ENCODE data around the gene NEUROG2.
"Not testable (repeated sequence)": the region's sequence is repeated elsewhere in the genome, so short reads cannot be mapped to it uniquely, and the experiment has no call there.

Gene NEUROG2

DNA sequence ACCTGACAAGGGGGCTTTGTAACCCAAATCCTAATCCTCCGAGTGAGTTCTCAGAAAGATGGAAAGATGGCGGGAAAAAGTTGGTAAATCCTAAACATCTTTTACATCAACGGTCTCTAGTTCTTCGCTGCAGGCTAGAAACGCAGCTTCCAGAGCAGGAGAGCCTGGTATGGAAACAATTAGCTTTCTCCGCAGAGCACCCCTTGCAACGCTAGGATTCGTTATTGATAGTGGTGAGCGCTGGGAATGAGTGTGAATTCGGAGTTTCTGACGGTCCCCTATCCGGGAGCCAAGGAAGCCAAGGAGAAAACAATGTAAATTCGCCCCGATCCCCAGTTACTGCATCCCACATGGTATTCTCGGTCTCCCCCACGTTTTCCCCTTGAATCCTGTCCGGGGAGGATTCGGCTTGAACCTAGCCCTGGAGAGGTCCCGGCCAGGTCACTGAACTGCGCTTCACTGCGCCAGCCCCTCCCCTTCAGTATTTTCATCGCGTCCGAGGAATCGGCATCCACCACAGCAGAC is 4.7 kb upstream of the NEUROG2 start:
- no peak for DNase-seq

- DNase-seq = no peak
Measured at GRCh38 chr4:112519689-112520597, 4.0 kb upstream of the NEUROG2 start.

- no peak for DNase-seq
Measured at GRCh38 chr4:112518675-112519074, 2.7 kb upstream of the NEUROG2 start.

DNA sequence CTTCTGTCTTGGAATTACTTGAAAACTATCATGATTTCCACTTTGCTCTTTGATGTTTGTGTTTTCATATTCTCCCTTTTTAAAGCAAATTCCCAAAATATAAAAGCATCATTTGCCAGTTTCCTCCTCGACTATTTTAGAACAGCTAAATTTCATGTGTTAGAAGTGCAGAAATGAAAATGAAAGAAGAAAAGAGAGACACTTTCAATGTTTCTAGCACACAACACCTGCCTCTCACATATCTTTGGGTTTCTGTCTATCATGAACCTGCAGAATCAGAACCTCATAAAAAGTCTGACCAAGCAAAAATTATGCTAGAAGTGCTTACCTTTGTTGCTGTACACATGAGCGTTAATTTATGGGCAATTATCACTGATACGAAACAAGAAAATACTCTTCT is 1.9 kb upstream of the NEUROG2 start:
- no peak for DNase-seq

DNA sequence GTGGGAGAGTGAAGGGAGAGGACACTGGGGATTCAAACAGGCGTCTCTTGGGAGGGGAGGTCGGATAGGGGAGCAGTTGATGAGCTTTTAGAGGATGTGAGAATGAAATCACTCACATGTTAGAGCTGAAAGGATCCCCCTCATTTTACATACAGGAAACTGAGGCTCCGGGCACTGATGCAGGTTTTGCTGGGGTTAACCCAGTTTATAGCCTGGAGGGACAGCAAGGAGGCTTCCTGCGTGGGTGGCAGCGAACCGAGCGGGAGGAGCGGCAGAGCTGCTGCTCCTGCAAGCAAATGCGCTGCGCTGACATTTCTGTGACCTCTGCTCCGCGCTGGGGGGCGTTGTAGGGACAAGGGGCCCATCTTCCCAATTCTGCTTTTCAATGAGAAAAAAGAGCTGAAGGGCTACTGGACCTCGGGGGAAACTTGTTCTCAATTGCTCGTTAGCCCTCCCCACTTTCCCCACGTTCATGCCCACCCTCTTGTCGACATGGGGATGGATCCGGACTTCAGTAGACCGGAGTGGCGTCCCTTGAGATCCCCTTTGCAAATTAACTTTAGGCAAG is 1.2 kb upstream of the NEUROG2 start:
- DNase-seq = no peak

DNA sequence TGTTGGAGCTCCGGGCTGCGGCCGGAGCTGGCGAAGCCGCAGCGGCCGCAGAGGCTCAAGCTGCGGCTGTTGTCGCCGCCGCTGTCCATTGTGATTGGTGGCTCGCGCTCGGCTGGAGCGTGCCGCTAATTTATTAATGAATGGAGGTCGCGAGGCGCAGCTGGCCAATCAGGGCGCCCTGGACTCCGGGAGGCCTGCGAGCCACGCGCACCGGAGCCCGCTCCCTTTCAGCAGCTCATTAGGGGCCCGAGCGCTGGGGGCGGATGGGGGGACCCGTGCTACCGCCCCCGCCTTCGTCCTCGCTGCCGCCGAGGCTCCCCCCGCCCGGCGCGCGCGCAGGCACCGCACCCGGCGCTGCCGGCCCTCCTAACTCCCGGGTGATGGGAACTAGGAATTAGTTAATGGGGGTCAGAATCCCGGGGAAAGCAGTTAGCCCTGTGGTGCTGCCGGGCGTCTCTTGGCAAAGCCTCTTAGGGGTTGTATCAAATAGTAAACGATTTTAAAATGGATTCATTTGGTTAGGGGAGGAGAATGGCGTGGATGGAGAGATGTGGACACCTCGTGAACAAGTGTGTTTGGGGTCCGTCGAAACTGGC is 589 bp upstream of the NEUROG2 start:
- DNase-seq = no peak

- DNase-seq = peak in 1 of 2 experiments; percentile 32
Measured at GRCh38 chr4:112515198-112516065, 548 bp downstream of the NEUROG2 start.

GRCh38 chr4:112514647-112515197 is 1.3 kb downstream of the NEUROG2 start:
- peak in 1 of 2 experiments; percentile 15 for DNase-seq

GRCh38 chr4:112513971-112514646 is 1.9 kb downstream of the NEUROG2 start:
- no peak for DNase-seq

GRCh38 chr4:112511803-112512118 is 4.2 kb downstream of the NEUROG2 start:
- no peak for DNase-seq

DNA sequence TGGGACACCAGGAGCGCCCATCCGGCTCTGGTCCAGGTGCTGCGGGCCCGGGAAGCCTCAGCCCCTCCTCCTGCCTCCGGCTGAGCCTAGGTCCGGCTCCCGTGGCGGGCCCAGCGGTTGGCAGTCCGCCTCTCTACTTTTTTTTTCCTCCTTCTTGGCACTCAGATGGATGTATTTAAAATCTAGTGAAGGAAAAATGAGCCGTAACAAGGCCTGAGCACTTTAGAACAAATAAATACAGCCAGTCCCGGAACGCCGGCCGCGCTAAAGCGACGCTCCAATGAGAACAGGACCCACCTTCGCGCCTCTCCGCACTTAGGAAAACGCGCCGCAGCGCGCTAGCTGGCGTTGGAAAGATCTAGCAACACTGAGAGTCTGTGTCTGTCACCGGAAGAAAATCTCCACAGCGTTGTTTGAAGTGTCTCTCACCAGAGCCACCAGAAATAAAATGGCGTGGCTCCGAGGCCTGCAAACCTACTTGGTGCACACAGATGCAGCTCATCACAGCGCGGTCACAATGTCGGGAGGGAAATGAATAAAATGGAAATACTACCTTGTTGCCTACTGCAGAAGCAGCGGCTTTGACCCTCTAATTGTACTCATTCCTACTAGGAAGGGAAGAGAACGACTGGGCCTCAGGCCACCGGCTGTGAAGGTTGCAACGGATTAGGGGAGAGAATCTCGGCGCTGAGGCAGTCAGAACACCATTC is 4.7 kb downstream of the NEUROG2 start:
- DNase-seq = no peak

DNA sequence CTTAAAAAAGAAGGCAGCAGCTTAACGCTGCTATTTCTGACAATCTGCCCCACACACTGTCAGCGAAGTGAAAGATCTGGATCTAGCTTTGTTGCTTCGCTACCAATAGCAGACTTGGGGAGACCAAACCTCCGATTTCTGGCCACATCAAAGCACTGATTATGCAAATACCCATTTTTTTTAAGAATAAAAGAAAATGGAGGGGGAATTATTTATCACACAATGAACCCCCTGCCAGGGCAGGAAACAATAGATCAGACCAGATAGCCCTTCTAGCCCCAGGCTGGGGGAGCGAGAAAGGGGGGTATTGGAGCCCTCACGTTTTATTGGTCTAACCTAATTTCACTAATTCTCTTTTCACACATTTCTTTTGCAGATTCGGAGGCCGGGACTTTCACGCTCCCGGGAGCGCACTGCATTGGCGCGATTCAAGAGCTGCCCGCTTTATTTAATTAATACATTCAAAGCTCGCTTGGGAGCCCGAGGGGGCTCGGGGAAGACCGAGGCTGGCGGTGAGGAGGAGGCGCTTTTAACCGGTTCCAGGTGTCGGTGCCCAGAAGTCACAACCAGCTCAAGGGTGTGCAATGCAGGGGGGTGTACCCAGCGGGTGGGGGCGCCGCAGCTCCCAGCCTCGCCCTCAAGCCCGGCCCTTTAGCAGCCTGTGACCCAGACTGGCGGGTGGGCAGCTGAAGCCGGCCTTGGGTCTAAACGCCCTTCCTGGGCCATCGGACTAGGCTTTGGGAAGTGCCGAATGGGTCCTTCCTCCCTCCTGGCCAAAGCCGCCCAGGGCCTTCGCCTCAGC is 5.5 kb downstream of the NEUROG2 start:
- DNase-seq = no peak

DNA sequence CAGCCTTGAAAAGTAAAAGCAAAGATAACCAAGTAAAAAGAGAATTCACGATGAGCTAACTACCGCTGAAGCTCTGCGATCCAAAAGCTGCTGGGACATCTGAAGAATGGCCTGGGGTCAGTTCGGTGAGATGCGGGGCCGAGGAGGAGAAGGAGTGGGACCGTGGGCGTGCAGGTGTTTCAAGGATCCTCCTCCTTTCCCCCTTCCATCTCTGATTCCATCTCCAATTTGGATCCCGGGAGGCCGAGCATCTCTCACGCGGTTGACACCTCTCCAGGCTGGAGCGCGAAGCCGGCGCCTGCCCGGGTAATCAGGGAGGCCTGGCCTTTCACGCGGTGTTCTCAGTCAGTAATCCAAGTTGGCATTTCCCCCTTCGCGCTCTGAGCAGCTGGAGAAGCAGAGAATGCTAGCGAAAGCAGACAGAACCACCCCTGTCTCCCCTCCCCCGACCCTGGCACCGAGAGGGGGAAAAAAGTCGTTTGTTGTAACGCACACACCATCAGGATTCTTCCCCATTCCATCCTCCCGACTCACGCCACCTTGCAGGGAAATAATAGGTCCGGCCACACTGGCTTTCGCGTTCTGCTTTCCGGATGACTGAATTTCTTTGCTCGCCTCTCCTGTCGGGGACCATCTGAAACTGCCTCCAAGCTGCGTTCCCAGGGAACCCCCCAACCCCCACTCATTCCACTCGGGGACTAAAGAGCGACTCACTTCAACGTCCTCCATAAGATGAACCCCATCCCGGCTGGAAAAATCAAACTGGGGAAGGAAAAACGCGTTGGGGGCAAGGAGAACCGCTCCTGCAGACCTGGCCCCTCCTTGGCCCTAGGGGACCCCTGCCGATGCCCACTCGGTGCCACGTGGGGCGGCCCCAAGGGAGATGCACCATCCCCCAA is 6.5 kb downstream of the NEUROG2 start:
- no peak for DNase-seq

DNA sequence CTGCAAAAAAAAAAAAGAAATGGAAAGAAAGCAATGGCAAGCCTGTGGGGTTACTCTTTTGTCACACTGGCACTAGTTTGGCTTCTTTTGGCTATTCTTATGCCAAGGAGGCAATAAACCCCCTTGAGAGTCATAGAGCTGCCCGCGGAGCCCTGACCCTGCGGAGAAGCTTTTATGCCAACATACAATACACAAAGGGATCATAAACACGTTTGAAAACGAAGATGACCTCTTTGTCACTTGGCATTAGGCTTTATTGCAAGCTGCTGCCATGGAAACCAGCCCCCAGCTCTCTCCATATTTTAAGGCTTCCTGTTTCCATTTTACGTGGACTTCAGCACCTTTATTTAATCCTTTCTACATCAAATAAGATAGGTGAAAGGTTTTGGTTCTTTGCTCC is 7.6 kb downstream of the NEUROG2 start:
- DNase-seq = no peak

GRCh38 chr4:112504807-112505206 is 11.2 kb downstream of the NEUROG2 start:
- no peak for DNase-seq

DNA sequence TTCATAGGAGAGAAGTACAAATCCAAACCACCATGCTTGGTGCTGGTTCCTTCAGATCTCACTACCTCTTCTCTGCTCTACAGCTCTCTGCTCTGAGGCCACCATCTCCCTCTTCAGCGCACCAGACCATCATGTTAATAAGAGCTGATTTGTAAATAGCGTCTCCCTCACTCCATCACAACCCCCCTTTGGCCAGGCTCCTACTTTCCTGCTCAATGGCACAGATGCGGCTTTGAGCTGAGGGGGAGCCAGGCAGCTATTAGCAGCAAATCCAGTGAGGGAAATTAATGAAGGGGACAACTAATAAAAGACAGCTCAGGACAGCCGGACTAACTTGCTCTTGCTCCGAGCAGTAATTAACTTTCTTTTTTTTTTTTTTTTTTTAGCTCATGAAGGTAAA is 13.1 kb downstream of the NEUROG2 start:
- DNase-seq = no peak

- DNase-seq = no peak
Measured at GRCh38 chr4:112492321-112492720, 23.7 kb downstream of the NEUROG2 start.

GRCh38 chr4:112490808-112491207 is 25.2 kb downstream of the NEUROG2 start:
- DNase-seq = not testable (repeated sequence)

DNA sequence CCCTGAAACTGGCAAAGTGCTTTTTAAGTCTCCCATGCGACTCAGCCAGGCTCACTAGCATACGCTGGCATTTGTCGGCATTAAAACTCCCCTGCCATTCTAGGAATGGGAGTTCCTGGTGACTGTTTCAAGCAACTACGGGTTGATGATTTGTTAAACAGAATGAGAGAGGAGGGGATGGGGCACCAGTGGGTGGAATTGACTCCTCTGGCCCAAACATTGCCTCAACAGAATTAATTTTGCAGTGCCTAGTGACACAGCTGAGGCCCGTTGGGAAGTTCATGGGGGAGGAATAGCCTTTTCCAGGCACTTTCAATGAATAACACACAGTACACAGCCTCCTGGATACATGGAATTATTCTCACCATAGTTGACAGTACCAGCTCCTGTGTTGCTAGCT is 30.1 kb downstream of the NEUROG2 start:
- DNase-seq = no peak

Data from SW 1271 (cell line).